ENCODE measurements around the gene LYRM9.
A peak's percentile ranks its signal among the peaks of the same experiment; 100 is the strongest.
"Not testable (repeated sequence)": the region's sequence is repeated elsewhere in the genome, so short reads cannot be mapped to it uniquely, and the experiment has no call there.

Gene LYRM9

GRCh38 chr17:27906226-27906580, 13.0 kb upstream of the LYRM9 start:
- no peak for DNase-seq (ENCODE audit: low spot score)

- DNase-seq (ENCODE audit: low spot score) = no peak
Measured at GRCh38 chr17:27905447-27906225, 12.5 kb upstream of the LYRM9 start.

GRCh38 chr17:27904534-27905446, 11.6 kb upstream of the LYRM9 start:
- DNase-seq (ENCODE audit: low spot score) = no peak

- DNase-seq (ENCODE audit: low spot score) = no peak
Measured at GRCh38 chr17:27904114-27904513, 10.9 kb upstream of the LYRM9 start.

GRCh38 chr17:27899525-27899924, 6.4 kb upstream of the LYRM9 start:
- DNase-seq (ENCODE audit: low spot score) = no peak

GRCh38 chr17:27898096-27898495, 4.9 kb upstream of the LYRM9 start:
- DNase-seq (ENCODE audit: low spot score) = no peak

- DNase-seq (ENCODE audit: low spot score) = no peak
Measured at GRCh38 chr17:27896701-27897100, 3.5 kb upstream of the LYRM9 start.

- no peak for DNase-seq (ENCODE audit: low spot score)
Measured at GRCh38 chr17:27895940-27896535, 2.9 kb upstream of the LYRM9 start.

GRCh38 chr17:27895123-27895895, 2.1 kb upstream of the LYRM9 start:
- DNase-seq (ENCODE audit: low spot score) = peak; percentile 36

- peak; percentile 50 for DNase-seq (ENCODE audit: low spot score)
Measured at GRCh38 chr17:27893841-27894503, 807 bp upstream of the LYRM9 start.

GRCh38 chr17:27892542-27892865, 661 bp downstream of the LYRM9 start:
- DNase-seq (ENCODE audit: low spot score) = no peak

GRCh38 chr17:27891841-27892240, 1.3 kb downstream of the LYRM9 start:
- no peak for DNase-seq (ENCODE audit: low spot score)

GRCh38 chr17:27889711-27890251, 3.4 kb downstream of the LYRM9 start:
- no peak for DNase-seq (ENCODE audit: low spot score)

GRCh38 chr17:27888945-27889344, 4.2 kb downstream of the LYRM9 start:
- no peak for DNase-seq (ENCODE audit: low spot score)

GRCh38 chr17:27888067-27888466, 5.1 kb downstream of the LYRM9 start:
- DNase-seq (ENCODE audit: low spot score) = no peak

- DNase-seq (ENCODE audit: low spot score) = not testable (repeated sequence)
Measured at GRCh38 chr17:27886348-27886906, 6.7 kb downstream of the LYRM9 start.

- DNase-seq (ENCODE audit: low spot score) = no peak
Measured at GRCh38 chr17:27882162-27882840, 10.9 kb downstream of the LYRM9 start.

GRCh38 chr17:27879987-27880608, 13.1 kb downstream of the LYRM9 start:
- peak; percentile 71 for DNase-seq (ENCODE audit: low spot score)

GRCh38 chr17:27878776-27879562, 14.2 kb downstream of the LYRM9 start:
- no peak for DNase-seq (ENCODE audit: low spot score)

Measured in globus pallidus (tissue), 1 donor.